ENCODE results near the gene NDUFA8. TPM values are rescaled to one million over a fixed set of nuclear protein-coding genes. Genes with fewer than 3 reads are reported as not detected.

The NDUFA8 gene
- polyA plus RNA-seq, 1 experiment, result 52.4 TPM

GRCh38 chr9:122204491-122204890 is 44.9 kb upstream of the NDUFA8 start:
- no peak for TF ChIP-seq CTCF (IDR thresholded peaks at IDR 0.05; ENCODE audit: insufficient read depth, low read depth, low read length)
- POLR2A ChIA-PET, result no interaction called here
- no peaks in the 10 kb centered on the region for H3K36me3 ChIP-seq (ENCODE audit: control insufficient read depth, insufficient read depth, low read length)
- CTCF ChIA-PET, result interaction anchor here (0.8 kb wide), 1 partner anchor 12 kb away, joined by 3 read pairs; no protein-coding TSS in a partner anchor
- DNase-seq (ENCODE audit: low read depth), result no peak
- no peaks in the 10 kb centered on the region for H3K27me3 ChIP-seq (ENCODE audit: control insufficient read depth, insufficient read depth, low read length)
- H3K4me3 ChIP-seq (ENCODE audit: low read depth, low read length), result no peak overlapping the region

- Histone ChIP-seq H3K27me3 (ENCODE audit: control insufficient read depth, insufficient read depth, low read length) (no peaks in the 10 kb centered on the region), H3K4me3 (ENCODE audit: low read depth, low read length) (no peak overlapping the region), H3K36me3 (ENCODE audit: control insufficient read depth, insufficient read depth, low read length) (no peaks in the 10 kb centered on the region)
- TF ChIP-seq CTCF (IDR thresholded peaks at IDR 0.05; ENCODE audit: insufficient read depth, low read depth, low read length), result no peak
- no peak for DNase-seq (ENCODE audit: low read depth)
- CTCF ChIA-PET, result interaction anchor here (0.8 kb wide), 1 partner anchor 12 kb away, joined by 3 read pairs; no protein-coding TSS in a partner anchor
- POLR2A ChIA-PET, result interaction anchor here (0.6 kb wide), 1 partner anchor 143 kb away, joined by 3 read pairs; no protein-coding TSS in a partner anchor
Observed at GRCh38 chr9:122204055-122204454, 44.5 kb upstream of the NDUFA8 start.

GRCh38 chr9:122202111-122202510 is 42.5 kb upstream of the NDUFA8 start:
- POLR2A ChIA-PET, result no interaction called here
- DNase-seq (ENCODE audit: low read depth), result no peak
- no peak for TF ChIP-seq CTCF (IDR thresholded peaks at IDR 0.05; ENCODE audit: insufficient read depth, low read depth, low read length)
- Histone ChIP-seq H3K4me3 (ENCODE audit: low read depth, low read length) (no peak overlapping the region), H3K27me3 (ENCODE audit: control insufficient read depth, insufficient read depth, low read length) (peaks cover 3% of the 10 kb centered on the region; the same call in 1 of the 2 replicates), H3K36me3 (ENCODE audit: control insufficient read depth, insufficient read depth, low read length) (no peaks in the 10 kb centered on the region)
- CTCF ChIA-PET, result interaction anchor here (1.6 kb wide), 1 partner anchor 10 kb away, joined by 3 read pairs; no protein-coding TSS in a partner anchor

DNA sequence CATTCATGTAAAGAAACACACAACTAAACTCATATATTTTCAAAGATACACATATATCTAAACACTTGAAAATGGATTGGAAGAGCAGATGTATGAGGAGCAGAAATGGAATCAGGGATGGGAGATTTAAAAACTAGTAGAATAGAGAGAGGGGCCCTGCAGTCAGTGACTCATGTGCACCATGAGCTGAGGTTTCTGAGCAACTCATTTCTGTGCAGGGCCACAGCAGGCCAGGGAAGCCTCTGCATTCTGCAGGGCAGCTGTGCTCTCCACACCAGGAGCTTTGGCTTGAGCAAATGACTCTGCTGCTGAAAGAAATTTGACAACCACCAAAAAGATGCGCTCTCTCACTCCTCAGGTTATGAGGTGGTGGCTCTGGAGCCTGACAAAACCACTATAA is 42.1 kb upstream of the NDUFA8 start:
- H3K27me3 ChIP-seq (ENCODE audit: control insufficient read depth, insufficient read depth, low read length), result peaks cover 3% of the 10 kb centered on the region; the same call in 1 of the 2 replicates
- no peaks in the 10 kb centered on the region for H3K36me3 ChIP-seq (ENCODE audit: control insufficient read depth, insufficient read depth, low read length)
- DNase-seq (ENCODE audit: low read depth), result no peak
- ChIA-PET POLR2A (no interaction called here), CTCF (interaction anchor here (1.6 kb wide), 1 partner anchor 9 kb away, joined by 3 read pairs; no protein-coding TSS in a partner anchor)
- no peak for TF ChIP-seq CTCF (IDR thresholded peaks at IDR 0.05; ENCODE audit: insufficient read depth, low read depth, low read length)
- no peak overlapping the region for H3K4me3 ChIP-seq (ENCODE audit: low read depth, low read length)

GRCh38 chr9:122200960-122201595 is 41.5 kb upstream of the NDUFA8 start:
- Histone ChIP-seq H3K27me3 (ENCODE audit: control insufficient read depth, insufficient read depth, low read length) (peaks cover 3% of the 10 kb centered on the region; the same call in 1 of the 2 replicates), H3K4me3 (ENCODE audit: low read depth, low read length) (no peak overlapping the region), H3K36me3 (ENCODE audit: control insufficient read depth, insufficient read depth, low read length) (no peaks in the 10 kb centered on the region)
- ChIA-PET POLR2A (no interaction called here), CTCF (no interaction called here)
- DNase-seq (ENCODE audit: low read depth), result no peak
- TF ChIP-seq CTCF (IDR thresholded peaks at IDR 0.05; ENCODE audit: insufficient read depth, low read depth, low read length), result no peak

Measured in BJ (cell line).